Measurements from ENCODE around the gene M6PR.

- TF ChIP-seq, protein P1, sequence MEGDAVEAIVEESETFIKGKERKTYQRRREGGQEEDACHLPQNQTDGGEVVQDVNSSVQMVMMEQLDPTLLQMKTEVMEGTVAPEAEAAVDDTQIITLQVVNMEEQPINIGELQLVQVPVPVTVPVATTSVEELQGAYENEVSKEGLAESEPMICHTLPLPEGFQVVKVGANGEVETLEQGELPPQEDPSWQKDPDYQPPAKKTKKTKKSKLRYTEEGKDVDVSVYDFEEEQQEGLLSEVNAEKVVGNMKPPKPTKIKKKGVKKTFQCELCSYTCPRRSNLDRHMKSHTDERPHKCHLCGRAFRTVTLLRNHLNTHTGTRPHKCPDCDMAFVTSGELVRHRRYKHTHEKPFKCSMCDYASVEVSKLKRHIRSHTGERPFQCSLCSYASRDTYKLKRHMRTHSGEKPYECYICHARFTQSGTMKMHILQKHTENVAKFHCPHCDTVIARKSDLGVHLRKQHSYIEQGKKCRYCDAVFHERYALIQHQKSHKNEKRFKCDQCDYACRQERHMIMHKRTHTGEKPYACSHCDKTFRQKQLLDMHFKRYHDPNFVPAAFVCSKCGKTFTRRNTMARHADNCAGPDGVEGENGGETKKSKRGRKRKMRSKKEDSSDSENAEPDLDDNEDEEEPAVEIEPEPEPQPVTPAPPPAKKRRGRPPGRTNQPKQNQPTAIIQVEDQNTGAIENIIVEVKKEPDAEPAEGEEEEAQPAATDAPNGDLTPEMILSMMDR (IDR thresholded peaks at IDR 0.05 in 8 of 11, conservative IDR thresholded peaks at IDR 0.05 in 3 of 11): no peak
- no peak for TF ChIP-seq POLR2AphosphoS5 (IDR thresholded peaks at IDR 0.05)
- no peak for TF ChIP-seq POLR2A (IDR thresholded peaks at IDR 0.05)
Observed at GRCh38 chr12:8897081-8897480, 52.4 kb downstream of the M6PR start.
